ENCODE measurements around the gene EXD3.

EXD3 gene

GRCh38 chr9:137313326-137313936 is 109.5 kb downstream of the EXD3 start:
- no peak for DNase-seq

- DNase-seq: no peak
These were observed 110.1 kb downstream of the EXD3 start for GRCh38 chr9:137312852-137313325.

GRCh38 chr9:137311986-137312851 is 110.7 kb downstream of the EXD3 start:
- no peak for DNase-seq

- DNase-seq: no peak
These were observed 111.6 kb downstream of the EXD3 start for GRCh38 chr9:137311171-137311985.

- DNase-seq: no peak
These were observed 112.5 kb downstream of the EXD3 start for GRCh38 chr9:137310189-137311052.

GRCh38 chr9:137309368-137310188 is 113.4 kb downstream of the EXD3 start:
- DNase-seq: no peak

- DNase-seq: no peak
These were observed 114.8 kb downstream of the EXD3 start for GRCh38 chr9:137308057-137308619.

- no peak for DNase-seq
These were observed 115.5 kb downstream of the EXD3 start for GRCh38 chr9:137307255-137308056.

- DNase-seq: no peak
These were observed 116.1 kb downstream of the EXD3 start for GRCh38 chr9:137306850-137307254.

GRCh38 chr9:137306066-137306849 is 116.7 kb downstream of the EXD3 start:
- DNase-seq: no peak

GRCh38 chr9:137305798-137306065 is 117.2 kb downstream of the EXD3 start:
- DNase-seq: no peak

GRCh38 chr9:137305060-137305797 is 117.7 kb downstream of the EXD3 start:
- peak; percentile 37 for DNase-seq

GRCh38 chr9:137304383-137305059 is 118.4 kb downstream of the EXD3 start:
- no peak for DNase-seq

GRCh38 chr9:137303893-137304382 is 119.0 kb downstream of the EXD3 start:
- no peak for DNase-seq

- DNase-seq: no peak
These were observed 119.6 kb downstream of the EXD3 start for GRCh38 chr9:137303151-137303892.

GRCh38 chr9:137302449-137303150 is 120.4 kb downstream of the EXD3 start:
- no peak for DNase-seq

- DNase-seq: peak; percentile 88
These were observed 120.9 kb downstream of the EXD3 start, which contains the start of gene NRARP for GRCh38 chr9:137302118-137302448. TSS of gene NRARP (minus strand) at chr9:137302271. CDS start at chr9:137301928, 343 bp downstream.

Measured in CD4-positive, alpha-beta T cell treated with Interleukin-4 for 4 hours (primary cell).